Astrocyte (in vitro differentiated cells and primary cell): Measurements from ENCODE around the gene KCNG2. TPM values are rescaled to one million over a fixed set of nuclear protein-coding genes. Genes with fewer than 3 reads are reported as not detected.

Experiments used
- DNase-seq: peaks from one replicate; pipeline ENCODE4 v3.0.0-alpha.2; 2010; ENCODE audit warnings: low read depth
- FAIRE-seq: peaks from 2 replicates; lab custom pipeline; 2011; peaks lifted over from hg19 to GRCh38; lab: Jason Lieb, UNC
- H2AFZ ChIP-seq: 2 replicates; pipeline ENCODE4 v1.6.0; 2012; ENCODE audit warnings: low read depth, low read length, inconsistent platforms
- H3K27ac ChIP-seq: 2 replicates; pipeline ENCODE4 v1.5.1; 2011; ENCODE audit warnings: low read depth, low read length, inconsistent platforms
- H3K27me3 ChIP-seq: 2 replicates; pipeline ENCODE4 v1.6.0; 2011; ENCODE audit warnings: low read length, inconsistent platforms; ENCODE audit not compliant: insufficient read depth
- H3K36me3 ChIP-seq: 2 replicates; pipeline ENCODE4 v1.5.1; 2011; ENCODE audit warnings: low read length, inconsistent platforms; ENCODE audit not compliant: insufficient read depth
- H3K4me1 ChIP-seq: 2 replicates; pipeline ENCODE4 v1.5.1; 2011; ENCODE audit warnings: low read length, inconsistent platforms; ENCODE audit not compliant: insufficient read depth
- H3K4me2 ChIP-seq: 2 replicates; pipeline ENCODE4 v1.6.0; 2012; ENCODE audit warnings: low read length, inconsistent platforms
- H3K4me3 ChIP-seq: 2 replicates; pipeline ENCODE4 v1.5.1; 2011; ENCODE audit warnings: low read depth, mild to moderate bottlenecking, low read length, inconsistent platforms; ENCODE audit not compliant: insufficient read depth
- H3K79me2 ChIP-seq: 2 replicates; pipeline ENCODE4 v1.6.0; 2012; ENCODE audit warnings: mild to moderate bottlenecking, low read length, inconsistent platforms; ENCODE audit not compliant: insufficient read depth
- H3K9ac ChIP-seq: 2 replicates; pipeline ENCODE4 v1.6.0; 2012; ENCODE audit warnings: mild to moderate bottlenecking, low read length, inconsistent platforms
- H3K9me3 ChIP-seq: 2 replicates; pipeline ENCODE4 v1.5.1; 2012; ENCODE audit warnings: low read depth, mild to moderate bottlenecking, low read length, inconsistent platforms; ENCODE audit not compliant: insufficient read depth
- H4K20me1 ChIP-seq: 2 replicates; pipeline ENCODE4 v1.6.0; 2012; ENCODE audit warnings: low read length, inconsistent platforms; ENCODE audit not compliant: insufficient read depth
- H3K27ac Mint-ChIP-seq: one replicate; pipeline ENCODE4 v1.8.0; 2021; ENCODE audit warnings: mild to moderate bottlenecking, mixed read lengths; ENCODE audit not compliant: unreplicated experiment
- H3K27me3 Mint-ChIP-seq: one replicate; pipeline ENCODE4 v1.8.0; 2021; ENCODE audit warnings: low read depth, mixed read lengths; ENCODE audit not compliant: unreplicated experiment
- H3K36me3 Mint-ChIP-seq: one replicate; pipeline ENCODE4 v1.8.0; 2021; ENCODE audit warnings: low read depth, mixed read lengths; ENCODE audit not compliant: unreplicated experiment
- H3K4me1 Mint-ChIP-seq: one replicate; pipeline ENCODE4 v1.8.0; 2021; ENCODE audit warnings: low read depth, mixed read lengths; ENCODE audit not compliant: unreplicated experiment
- H3K4me3 Mint-ChIP-seq: one replicate; pipeline ENCODE4 v1.8.0; 2021; ENCODE audit warnings: mild to moderate bottlenecking, moderate library complexity, mixed read lengths; ENCODE audit not compliant: unreplicated experiment
- H3K9me3 Mint-ChIP-seq: one replicate; pipeline ENCODE4 v1.8.0; 2021; ENCODE audit warnings: mild to moderate bottlenecking, mixed read lengths; ENCODE audit not compliant: unreplicated experiment
- CTCF ChIP-seq: IDR thresholded peaks from 2 replicates; pipeline ENCODE4 v1.5.1; 2011; ENCODE audit warnings: low read depth, mild to moderate bottlenecking, inconsistent platforms, low read length, moderate library complexity; ENCODE audit not compliant: insufficient read depth
- EZH2 ChIP-seq: IDR thresholded peaks from 2 replicates; pipeline ENCODE4 v1.6.1; 2012; ENCODE audit warnings: mild to moderate bottlenecking, low read length, inconsistent platforms; ENCODE audit not compliant: insufficient read depth
- total RNA-seq: library from RNA; stranded (reverse); gene quantifications from 2 replicates; pipeline ENCODE4 v1.2.1, GENCODE V29; 2021

KCNG2 gene
- total RNA-seq, 1 donor from 2014 or later, result 0.16 TPM

GRCh38 chr18:79941473-79942119, 143.9 kb downstream of the KCNG2 start:
- no peak for TF ChIP-seq EZH2
- no peak for TF ChIP-seq CTCF
- Histone ChIP-seq H3K36me3 (peaks cover 6% of the 10 kb centered on the region), H2AFZ (no peak overlapping the region), H3K4me2 (no peak overlapping the region), H3K27ac (no peak overlapping the region), H3K27me3 (no peaks in the 10 kb centered on the region), H3K79me2 (peaks cover 93% of the 10 kb centered on the region), H4K20me1 (peaks cover 87% of the 10 kb centered on the region), H3K9ac (no peak overlapping the region), H3K4me3 (no peak overlapping the region), H3K9me3 (no peaks in the 10 kb centered on the region), H3K4me1 (no peaks in the 10 kb centered on the region)
- Mint-ChIP-seq H3K27ac (no peak overlapping the region), H3K27me3 (no peaks in the 10 kb centered on the region), H3K4me3 (no peak overlapping the region), H3K9me3 (no peaks in the 10 kb centered on the region), H3K4me1 (peaks cover 6% of the 10 kb centered on the region), H3K36me3 (peaks cover 22% of the 10 kb centered on the region)
- DNase-seq (no peak), FAIRE-seq (no peak)

GRCh38 chr18:79942211-79942610, 144.5 kb downstream of the KCNG2 start:
- peaks cover 87% of the 10 kb centered on the region for H4K20me1 ChIP-seq

More at GRCh38 chr18:79942211-79942610, 144.5 kb downstream of the KCNG2 start:
- Histone ChIP-seq H3K27me3 (no peaks in the 10 kb centered on the region), H3K9ac (no peak overlapping the region), H3K27ac (no peak overlapping the region), H3K4me2 (no peak overlapping the region), H2AFZ (no peak overlapping the region), H3K36me3 (peaks cover 6% of the 10 kb centered on the region), H3K79me2 (peaks cover 92% of the 10 kb centered on the region), H3K9me3 (no peaks in the 10 kb centered on the region), H3K4me1 (no peaks in the 10 kb centered on the region), H3K4me3 (no peak overlapping the region)
- H3K4me3 Mint-ChIP-seq, result no peak overlapping the region
- H3K36me3 Mint-ChIP-seq, result peaks cover 21% of the 10 kb centered on the region
- H3K27me3 Mint-ChIP-seq, result peaks cover 2% of the 10 kb centered on the region
- peaks cover 6% of the 10 kb centered on the region for H3K4me1 Mint-ChIP-seq
- FAIRE-seq (no peak), DNase-seq (no peak)
- no peak overlapping the region for H3K27ac Mint-ChIP-seq
- H3K9me3 Mint-ChIP-seq, result no peaks in the 10 kb centered on the region
- TF ChIP-seq EZH2 (no peak), CTCF (no peak)
